GM23338 (cell line): Measurements from ENCODE around the gene SDHAF1. TPM values are rescaled to one million over a fixed set of nuclear protein-coding genes. Genes with fewer than 3 reads are reported as not detected.

Source experiments
- ATAC-seq: fragments of 200-7000 bp; cut with Tn5 transposase; 3 replicates; pipeline ENCODE4 v1.9.1; 2020
- DNase-seq: peaks from one replicate; pipeline ENCODE4 v3.0.0-alpha.2; 2015; ENCODE audit warnings: low spot score
- H2AFZ ChIP-seq: fragments of 200-600 bp; sonication (generic); 2 replicates; pipeline ENCODE4 v1.8.0; 2016; ENCODE audit warnings: antibody characterized with exemption, mild to moderate bottlenecking, moderate library complexity
- H3F3A ChIP-seq: fragments of 200-600 bp; sonication (generic); replicated peaks from 2 replicates; pipeline ENCODE4 v1.8.0; 2017; ENCODE audit warnings: antibody characterized with exemption, mixed run types, low read depth
- H3K27ac ChIP-seq: fragments of 200-600 bp; sonication (generic); 2 replicates; pipeline ENCODE4 v1.6.1; 2016; ENCODE audit warnings: low read depth
- H3K27me3 ChIP-seq: fragments of 200-600 bp; sonication (generic); 2 replicates; pipeline ENCODE4 v1.8.0; 2016; ENCODE audit warnings: mild to moderate bottlenecking, mixed run types, moderate library complexity; ENCODE audit not compliant: insufficient read depth
- H3K36me3 ChIP-seq: fragments of 200-600 bp; sonication (generic); 2 replicates; pipeline ENCODE4 v1.8.0; 2016; ENCODE audit warnings: mild to moderate bottlenecking; ENCODE audit not compliant: insufficient read depth
- H3K4me1 ChIP-seq: fragments of 200-600 bp; sonication (generic); 2 replicates; pipeline ENCODE4 v1.8.0; 2016; ENCODE audit warnings: mild to moderate bottlenecking, moderate library complexity; ENCODE audit not compliant: insufficient read depth
- H3K4me2 ChIP-seq: fragments of 200-600 bp; sonication (generic); 2 replicates; pipeline ENCODE4 v1.7.1; 2017; ENCODE audit warnings: mixed run types
- H3K4me3 ChIP-seq: fragments of 200-600 bp; sonication (generic); 2 replicates; pipeline ENCODE4 v1.6.1; 2016; ENCODE audit warnings: mixed run types
- H3K79me2 ChIP-seq: fragments of 200-600 bp; sonication (generic); replicated peaks from 2 replicates; pipeline ENCODE4 v1.8.0; 2017; ENCODE audit warnings: mild to moderate bottlenecking; ENCODE audit not compliant: insufficient read depth
- H3K9me2 ChIP-seq: fragments of 200-600 bp; sonication (generic); 2 replicates; pipeline ENCODE4 v1.8.0; 2017; ENCODE audit not compliant: insufficient read depth
- H4K20me1 ChIP-seq: fragments of 200-600 bp; sonication (generic); replicated peaks from 2 replicates; pipeline ENCODE4 v1.8.0; 2017; ENCODE audit warnings: mild to moderate bottlenecking; ENCODE audit not compliant: insufficient read depth
- H3K27ac Mint-ChIP-seq: 2 replicates; pipeline ENCODE4 v1.8.0; 2020; ENCODE audit warnings: inconsistent platforms, mild to moderate bottlenecking, moderate library complexity, mixed read lengths
- H3K27me3 Mint-ChIP-seq: 3 replicates; pipeline ENCODE4 v1.8.0; 2022; ENCODE audit warnings: low read depth, mild to moderate bottlenecking, moderate library complexity, mixed read lengths, inconsistent platforms; ENCODE audit not compliant: insufficient read depth, poor library complexity
- H3K36me3 Mint-ChIP-seq: 3 replicates; pipeline ENCODE4 v1.8.0; 2021; ENCODE audit warnings: low read depth, mild to moderate bottlenecking, inconsistent platforms, moderate library complexity, mixed read lengths
- H3K4me1 Mint-ChIP-seq: 3 replicates; pipeline ENCODE4 v1.8.0; 2020; ENCODE audit warnings: mild to moderate bottlenecking, inconsistent platforms, mixed read lengths
- H3K4me3 Mint-ChIP-seq: 3 replicates; pipeline ENCODE4 v1.8.0; 2021; ENCODE audit warnings: moderate library complexity, mild to moderate bottlenecking, inconsistent platforms, mixed read lengths
- H3K9me3 Mint-ChIP-seq: 3 replicates; pipeline ENCODE4 v1.8.0; 2020; ENCODE audit warnings: moderate library complexity, mild to moderate bottlenecking, inconsistent platforms, mixed read lengths
- CREB1 ChIP-seq: fragments of 250-450 bp; sonication (Bioruptor Pico); IDR thresholded peaks from 2 replicates; pipeline ENCODE4 v1.5.0; 2020; ENCODE audit warnings: low read depth, mild to moderate bottlenecking, moderate library complexity
- CTCF ChIP-seq, 2 experiments: fragments of 200-600 bp in 1 of 2; sonication (generic) in 1 of 2; conservative IDR thresholded peaks; 2 replicates each; pipeline versions ENCODE4 v1.5.1 to v1.6.1; 2016 to 2017; ENCODE audit warnings: antibody characterized with exemption in 2 of 2, low read depth in 2 of 2, mild to moderate bottlenecking in 2 of 2, moderate library complexity in 1 of 2
- EZH2 ChIP-seq: fragments of 200-600 bp; sonication (generic); IDR thresholded peaks from one replicate; pipeline ENCODE4 v1.8.0; 2017; ENCODE audit warnings: antibody characterized with exemption, mild to moderate bottlenecking, low read depth; ENCODE audit not compliant: unreplicated experiment
- EZH2phosphoT487 ChIP-seq: fragments of 200-600 bp; sonication (generic); IDR thresholded peaks from one replicate; pipeline ENCODE4 v1.8.1; 2018; ENCODE audit warnings: antibody characterized with exemption; ENCODE audit not compliant: unreplicated experiment
- JUNB ChIP-seq: IDR thresholded peaks from one replicate; pipeline ENCODE4 v1.6.1; 2016; ENCODE audit warnings: antibody characterized with exemption; ENCODE audit not compliant: unreplicated experiment
- NANOG ChIP-seq: IDR thresholded peaks from 2 replicates; pipeline ENCODE4 v1.6.1; 2016; ENCODE audit warnings: antibody characterized with exemption, borderline replicate concordance
- POLR2AphosphoS5 ChIP-seq: IDR thresholded peaks from 2 replicates; pipeline ENCODE4 v1.6.1; 2016; ENCODE audit warnings: antibody characterized with exemption, low read depth
- REST ChIP-seq: IDR thresholded peaks from one replicate; pipeline ENCODE4 v1.6.1; 2018; ENCODE audit warnings: antibody characterized with exemption; ENCODE audit not compliant: unreplicated experiment
- STAT1 ChIP-seq: IDR thresholded peaks from one replicate; pipeline ENCODE4 v1.6.1; 2016; ENCODE audit warnings: antibody characterized with exemption; ENCODE audit not compliant: unreplicated experiment
- ZNF114 ChIP-seq: fragments of 250-450 bp; sonication (Bioruptor Pico); IDR thresholded peaks from 2 replicates; pipeline ENCODE4 v1.5.0; 2020; ENCODE audit warnings: mild to moderate bottlenecking, moderate library complexity
- ZNF331 ChIP-seq: fragments of 250-450 bp; sonication (Bioruptor Pico); IDR thresholded peaks from 2 replicates; pipeline ENCODE4 v1.5.0; 2020; ENCODE audit warnings: low read depth, mild to moderate bottlenecking, moderate library complexity
- polyA plus RNA-seq: library from polyadenylated mRNA; unstranded; fragments of >200 nt; fragmentation: Nextera tagmentation; extraction: Ambion mirVana; gene quantifications from 2 replicates; pipeline ENCODE4 v1.2.1, GENCODE V29; 2016
- total RNA-seq: library from RNA; depleted of rRNA; stranded (reverse); fragments of >200 nt; shearing (Covaris generic); gene quantifications from 2 replicates; pipeline ENCODE4 v1.2.3, GENCODE V29; 2014
- TF ChIP-seq, protein P1 (sequence below): IDR thresholded peaks from 2 replicates; pipeline ENCODE4 v1.6.1; 2016; ENCODE audit warnings: antibody characterized with exemption
- TF ChIP-seq, protein P2 (sequence below): fragments of 250-450 bp; sonication (Bioruptor Pico); IDR thresholded peaks from 2 replicates; pipeline ENCODE4 v1.5.0; 2020; ENCODE audit warnings: mild to moderate bottlenecking, moderate library complexity

Gene SDHAF1
- total and polyA plus RNA-seq, 2 experiments from 2014 or later: 19.9 to 55.9 TPM

DNA sequence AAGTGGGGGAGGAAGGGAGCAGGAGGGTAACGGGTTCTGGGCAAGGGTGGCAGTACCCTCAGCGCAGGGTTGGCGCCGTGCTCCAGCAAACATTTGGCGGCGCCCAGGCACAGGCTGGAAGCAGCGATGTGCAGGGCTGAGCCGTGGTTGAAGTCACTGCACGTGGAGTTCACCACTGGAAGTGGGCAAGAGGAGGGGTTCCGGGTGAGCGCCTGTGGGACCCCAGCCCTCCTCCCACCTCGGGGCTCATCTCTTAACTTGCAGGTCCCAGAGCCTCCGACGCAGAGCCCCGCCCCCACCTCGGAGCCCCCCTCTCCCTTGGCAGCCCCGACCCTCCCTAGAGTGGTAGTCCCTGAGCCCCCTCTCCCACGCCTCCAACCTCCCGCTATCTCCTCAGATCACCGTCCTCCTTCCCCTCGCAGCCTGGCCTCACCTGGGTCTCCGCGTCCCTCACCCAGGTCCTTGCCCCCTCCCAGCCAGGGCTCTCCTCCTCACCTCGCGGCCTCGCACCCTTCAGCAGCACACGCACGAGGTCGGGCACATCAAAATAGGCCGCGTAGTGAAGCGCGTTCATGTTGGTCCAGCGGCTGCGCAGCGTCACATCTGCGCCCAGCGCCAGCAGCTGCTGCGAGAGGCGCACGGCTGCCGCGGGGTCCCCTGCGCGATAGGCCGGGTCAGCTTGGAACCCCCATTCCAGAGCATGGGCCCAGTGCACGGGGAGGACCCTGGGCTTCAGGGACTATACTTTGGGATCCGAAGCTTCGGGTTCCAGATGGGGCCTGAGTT lies 31.3 kb downstream of the SDHAF1 start:
- H3K27ac ChIP-seq: no peak overlapping the region
- no peaks in the 10 kb centered on the region for H3K9me2 ChIP-seq
- Mint-ChIP-seq H3K27me3 (peaks cover 2% of the 10 kb centered on the region), H3K36me3 (peaks cover 13% of the 10 kb centered on the region), H3K27ac (no peak overlapping the region), H3K4me1 (no peaks in the 10 kb centered on the region), H3K4me3 (no peak overlapping the region), H3K9me3 (no peaks in the 10 kb centered on the region)
- no peak overlapping the region for H3K4me2 ChIP-seq
- no peaks in the 10 kb centered on the region for H3K4me1 ChIP-seq
- no peaks in the 10 kb centered on the region for H3K79me2 ChIP-seq
- H4K20me1 ChIP-seq: peaks cover 6% of the 10 kb centered on the region
- ATAC-seq (no peak), DNase-seq (no peak)
- H3F3A ChIP-seq: 0 out of 2 replicates have a peak, but pooled peaks cover 2% of the 10 kb centered on the region
- H3K36me3 ChIP-seq: no peaks in the 10 kb centered on the region; the same call in 1 of the 2 replicates
- no peak overlapping the region for H2AFZ ChIP-seq
- no peak overlapping the region for H3K4me3 ChIP-seq
- TF ChIP-seq CTCF (conservative IDR thresholded peaks at IDR 0.05; ENCODE audit: low read depth in 2 of 2) (no peak), POLR2AphosphoS5 (no peak), REST (no peak), ZNF114 (CRISPR knock-in tag) (no peak), JUNB (no peak), CREB1 (CRISPR knock-in tag) (no peak), EZH2phosphoT487 (no peak), EZH2 (no peak), STAT1 (no peak), ZNF331 (CRISPR knock-in tag) (no peak), NANOG (no peak)
- TF ChIP-seq, protein P1, sequence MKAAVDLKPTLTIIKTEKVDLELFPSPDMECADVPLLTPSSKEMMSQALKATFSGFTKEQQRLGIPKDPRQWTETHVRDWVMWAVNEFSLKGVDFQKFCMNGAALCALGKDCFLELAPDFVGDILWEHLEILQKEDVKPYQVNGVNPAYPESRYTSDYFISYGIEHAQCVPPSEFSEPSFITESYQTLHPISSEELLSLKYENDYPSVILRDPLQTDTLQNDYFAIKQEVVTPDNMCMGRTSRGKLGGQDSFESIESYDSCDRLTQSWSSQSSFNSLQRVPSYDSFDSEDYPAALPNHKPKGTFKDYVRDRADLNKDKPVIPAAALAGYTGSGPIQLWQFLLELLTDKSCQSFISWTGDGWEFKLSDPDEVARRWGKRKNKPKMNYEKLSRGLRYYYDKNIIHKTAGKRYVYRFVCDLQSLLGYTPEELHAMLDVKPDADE: no peak
- TF ChIP-seq, protein P2, sequence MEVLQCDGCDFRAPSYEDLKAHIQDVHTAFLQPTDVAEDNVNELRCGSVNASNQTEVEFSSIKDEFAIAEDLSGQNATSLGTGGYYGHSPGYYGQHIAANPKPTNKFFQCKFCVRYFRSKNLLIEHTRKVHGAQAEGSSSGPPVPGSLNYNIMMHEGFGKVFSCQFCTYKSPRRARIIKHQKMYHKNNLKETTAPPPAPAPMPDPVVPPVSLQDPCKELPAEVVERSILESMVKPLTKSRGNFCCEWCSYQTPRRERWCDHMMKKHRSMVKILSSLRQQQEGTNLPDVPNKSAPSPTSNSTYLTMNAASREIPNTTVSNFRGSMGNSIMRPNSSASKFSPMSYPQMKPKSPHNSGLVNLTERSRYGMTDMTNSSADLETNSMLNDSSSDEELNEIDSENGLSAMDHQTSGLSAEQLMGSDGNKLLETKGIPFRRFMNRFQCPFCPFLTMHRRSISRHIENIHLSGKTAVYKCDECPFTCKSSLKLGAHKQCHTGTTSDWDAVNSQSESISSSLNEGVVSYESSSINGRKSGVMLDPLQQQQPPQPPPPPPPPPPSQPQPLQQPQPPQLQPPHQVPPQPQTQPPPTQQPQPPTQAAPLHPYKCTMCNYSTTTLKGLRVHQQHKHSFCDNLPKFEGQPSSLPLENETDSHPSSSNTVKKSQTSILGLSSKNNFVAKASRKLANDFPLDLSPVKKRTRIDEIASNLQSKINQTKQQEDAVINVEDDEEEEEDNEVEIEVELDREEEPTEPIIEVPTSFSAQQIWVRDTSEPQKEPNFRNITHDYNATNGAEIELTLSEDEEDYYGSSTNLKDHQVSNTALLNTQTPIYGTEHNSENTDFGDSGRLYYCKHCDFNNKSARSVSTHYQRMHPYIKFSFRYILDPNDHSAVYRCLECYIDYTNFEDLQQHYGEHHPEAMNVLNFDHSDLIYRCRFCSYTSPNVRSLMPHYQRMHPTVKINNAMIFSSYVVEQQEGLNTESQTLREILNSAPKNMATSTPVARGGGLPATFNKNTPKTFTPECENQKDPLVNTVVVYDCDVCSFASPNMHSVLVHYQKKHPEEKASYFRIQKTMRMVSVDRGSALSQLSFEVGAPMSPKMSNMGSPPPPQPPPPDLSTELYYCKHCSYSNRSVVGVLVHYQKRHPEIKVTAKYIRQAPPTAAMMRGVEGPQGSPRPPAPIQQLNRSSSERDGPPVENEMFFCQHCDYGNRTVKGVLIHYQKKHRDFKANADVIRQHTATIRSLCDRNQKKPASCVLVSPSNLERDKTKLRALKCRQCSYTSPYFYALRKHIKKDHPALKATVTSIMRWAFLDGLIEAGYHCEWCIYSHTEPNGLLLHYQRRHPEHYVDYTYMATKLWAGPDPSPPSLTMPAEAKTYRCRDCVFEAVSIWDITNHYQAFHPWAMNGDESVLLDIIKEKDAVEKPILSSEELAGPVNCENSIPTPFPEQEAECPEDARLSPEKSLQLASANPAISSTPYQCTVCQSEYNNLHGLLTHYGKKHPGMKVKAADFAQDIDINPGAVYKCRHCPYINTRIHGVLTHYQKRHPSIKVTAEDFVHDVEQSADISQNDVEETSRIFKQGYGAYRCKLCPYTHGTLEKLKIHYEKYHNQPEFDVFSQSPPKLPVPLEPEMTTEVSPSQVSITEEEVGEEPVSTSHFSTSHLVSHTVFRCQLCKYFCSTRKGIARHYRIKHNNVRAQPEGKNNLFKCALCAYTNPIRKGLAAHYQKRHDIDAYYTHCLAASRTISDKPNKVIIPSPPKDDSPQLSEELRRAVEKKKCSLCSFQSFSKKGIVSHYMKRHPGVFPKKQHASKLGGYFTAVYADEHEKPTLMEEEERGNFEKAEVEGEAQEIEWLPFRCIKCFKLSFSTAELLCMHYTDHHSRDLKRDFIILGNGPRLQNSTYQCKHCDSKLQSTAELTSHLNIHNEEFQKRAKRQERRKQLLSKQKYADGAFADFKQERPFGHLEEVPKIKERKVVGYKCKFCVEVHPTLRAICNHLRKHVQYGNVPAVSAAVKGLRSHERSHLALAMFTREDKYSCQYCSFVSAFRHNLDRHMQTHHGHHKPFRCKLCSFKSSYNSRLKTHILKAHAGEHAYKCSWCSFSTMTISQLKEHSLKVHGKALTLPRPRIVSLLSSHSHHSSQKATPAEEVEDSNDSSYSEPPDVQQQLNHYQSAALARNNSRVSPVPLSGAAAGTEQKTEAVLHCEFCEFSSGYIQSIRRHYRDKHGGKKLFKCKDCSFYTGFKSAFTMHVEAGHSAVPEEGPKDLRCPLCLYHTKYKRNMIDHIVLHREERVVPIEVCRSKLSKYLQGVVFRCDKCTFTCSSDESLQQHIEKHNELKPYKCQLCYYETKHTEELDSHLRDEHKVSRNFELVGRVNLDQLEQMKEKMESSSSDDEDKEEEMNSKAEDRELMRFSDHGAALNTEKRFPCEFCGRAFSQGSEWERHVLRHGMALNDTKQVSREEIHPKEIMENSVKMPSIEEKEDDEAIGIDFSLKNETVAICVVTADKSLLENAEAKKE (CRISPR knock-in tag): no peak
- H3K27me3 ChIP-seq: no peaks in the 10 kb centered on the region
